K562 (cell line): ENCODE results near the gene MCL1. TPM values are rescaled to one million over a fixed set of nuclear protein-coding genes. Genes with fewer than 3 reads are reported as not detected.

ENCODE experiments used
- ATAC-seq: fragments of 200-7000 bp; cut with Tn5 transposase; 3 replicates; pipeline ENCODE4 v1.9.1; 2020; ENCODE audit warnings: moderate library complexity
- BruUV-seq: library from RNA; stranded (reverse); fragments of 400-500 nt; replicated peaks from 2 replicates; lab custom pipeline; 2021; lab: Mats Ljungman, UMichigan
- CTCF ChIA-PET: fragments of 300-600 bp; formaldehyde crosslinking; extraction: SDS; loops from one replicate; lab custom pipeline; 2021; ENCODE audit warnings: low intra/inter-chr PET ratio; lab: Yijun Ruan, JAX
- POLR2A ChIA-PET: fragments of 300-600, 350-650 bp; sonication (Branson Sonifier 250); formaldehyde crosslinking; extraction: SDS; loops from one replicate; lab custom pipeline; 2021; ENCODE audit warnings: antibody characterized with exemption, inconsistent platforms; lab: Yijun Ruan, JAX
- DNase-seq, 4 experiments: peaks; one replicate each; pipeline versions ENCODE4 v3.0.0 to v3.0.0-alpha.2; 2011 to 2018; ENCODE audit warnings: low spot score in 3 of 4, mixed read lengths in 3 of 4; ENCODE audit errors: extremely low read depth in 1 of 4
- FAIRE-seq: peaks from 2 replicates; lab custom pipeline; 2011; peaks lifted over from hg19 to GRCh38; lab: Jason Lieb, UNC
- H2AFZ ChIP-seq: 2 replicates; pipeline ENCODE4 v1.6.0; 2011; ENCODE audit warnings: low read depth, low read length, control low read depth, inconsistent platforms
- H3K27ac ChIP-seq: fragments of 200-600 bp; 3 replicates; pipeline ENCODE4 v1.8.0; 2011; ENCODE audit warnings: low read depth, mild to moderate bottlenecking, control low read depth, inconsistent platforms, low read length, moderate library complexity, mixed read lengths; ENCODE audit errors: extremely low read depth
- H3K27me3 ChIP-seq, 2 experiments: fragments of 300-600 bp in 1 of 2; 2 replicates in 1 of 2; 3 replicates in 1 of 2; pipeline versions ENCODE4 v1.6.0 to v1.8.0; 2011; ENCODE audit warnings: inconsistent platforms in 2 of 2, low read length in 2 of 2, mild to moderate bottlenecking in 1 of 2, mixed read lengths in 1 of 2, moderate library complexity in 1 of 2; ENCODE audit not compliant: control insufficient read depth in 2 of 2, insufficient read depth in 2 of 2
- H3K36me3 ChIP-seq: fragments of 300-600 bp; 3 replicates; pipeline ENCODE4 v1.8.0; 2011; ENCODE audit warnings: mild to moderate bottlenecking, low read length, inconsistent platforms; ENCODE audit not compliant: control insufficient read depth, insufficient read depth
- H3K4me1 ChIP-seq, 2 experiments: fragments of 200-600 bp in 1 of 2; replicated peaks in 1 of 2; 2 replicates in 1 of 2; 3 replicates in 1 of 2; pipeline versions ENCODE4 v1.5.1 to v1.8.0; 2011; ENCODE audit warnings: inconsistent platforms in 2 of 2, low read length in 2 of 2, mild to moderate bottlenecking in 1 of 2, mixed read lengths in 1 of 2, moderate library complexity in 1 of 2; ENCODE audit not compliant: control insufficient read depth in 2 of 2, insufficient read depth in 2 of 2
- H3K4me2 ChIP-seq: 2 replicates; pipeline ENCODE4 v1.6.1; 2011; ENCODE audit warnings: low read length, control low read depth, inconsistent platforms, mixed read lengths; ENCODE audit not compliant: insufficient read depth
- H3K4me3 ChIP-seq: fragments of 200-600 bp; sonication (generic), shearing (Covaris generic); 2 replicates; pipeline ENCODE4 v1.5.1; 2016; ENCODE audit warnings: control low read depth, inconsistent platforms
- H3K79me2 ChIP-seq: fragments of 200-600 bp; 3 replicates; pipeline ENCODE4 v1.8.0; 2011; ENCODE audit warnings: low read length, inconsistent platforms; ENCODE audit not compliant: control insufficient read depth, insufficient read depth
- H3K9ac ChIP-seq, 2 experiments: 2 replicates each; pipeline versions ENCODE4 v1.6.0 to v1.6.1; 2011; ENCODE audit warnings: low read depth in 2 of 2, low read length in 2 of 2, control low read depth in 1 of 2, inconsistent platforms in 1 of 2, mild to moderate bottlenecking in 1 of 2, mixed read lengths in 1 of 2; ENCODE audit not compliant: insufficient read depth in 1 of 2
- H3K9me1 ChIP-seq: one replicate; pipeline ENCODE4 v1.6.0; 2011; ENCODE audit warnings: inconsistent platforms, mild to moderate bottlenecking, low read length, moderate library complexity; ENCODE audit not compliant: control insufficient read depth, insufficient read depth
- H3K9me3 ChIP-seq: replicated peaks from 2 replicates; pipeline ENCODE4 v1.5.1; 2011; ENCODE audit warnings: low read depth, low read length, inconsistent platforms; ENCODE audit not compliant: control insufficient read depth, insufficient read depth
- H4K20me1 ChIP-seq: replicated peaks from 2 replicates; pipeline ENCODE4 v1.6.1; 2011; ENCODE audit warnings: low read length, inconsistent platforms, mixed read lengths; ENCODE audit not compliant: control insufficient read depth, insufficient read depth
- POLR2AphosphoS5 ChIP-seq: IDR thresholded peaks from 2 replicates; pipeline ENCODE4 v1.6.1; 2011; ENCODE audit warnings: mild to moderate bottlenecking, low read depth, low read length, moderate library complexity; ENCODE audit not compliant: control insufficient read depth, insufficient read depth
- SMAD4 ChIP-seq: fragments of 250-450 bp; sonication (Bioruptor Pico); conservative IDR thresholded peaks from 2 replicates; pipeline ENCODE4 v1.8.0; 2021; ENCODE audit warnings: inconsistent platforms, mild to moderate bottlenecking, moderate library complexity
- SP1 ChIP-seq: sonication (generic); formaldehyde crosslinking; IDR thresholded peaks from 2 replicates; pipeline ENCODE4 v1.8.1; 2022; ENCODE audit warnings: mild to moderate bottlenecking, missing genetic modification reagents
- TCF3 ChIP-seq: sonication (generic); formaldehyde crosslinking; IDR thresholded peaks from 2 replicates; pipeline ENCODE4 v1.4.0; 2020; ENCODE audit warnings: mild to moderate bottlenecking, missing genetic modification reagents
- TEAD1 ChIP-seq, 2 experiments: fragments of 450-650 bp in 1 of 2; sonication (generic) in 1 of 2; formaldehyde crosslinking; IDR thresholded peaks; 2 replicates each; pipeline versions ENCODE4 v1.4.0 to v1.8.0; 2020 to 2022; ENCODE audit warnings: mild to moderate bottlenecking in 2 of 2, missing genetic modification reagents in 1 of 2
- ZBTB7A ChIP-seq: IDR thresholded peaks from 2 replicates; pipeline ENCODE4 v1.6.1; 2011; ENCODE audit warnings: low read depth, mild to moderate bottlenecking, low read length, moderate library complexity, borderline replicate concordance; ENCODE audit not compliant: control insufficient read depth
- ZNF431 ChIP-seq: sonication (generic); formaldehyde crosslinking; IDR thresholded peaks from 2 replicates; pipeline ENCODE4 v1.8.0; 2022; ENCODE audit warnings: mild to moderate bottlenecking, missing genetic modification reagents
- WGBS: fragments of 100-300 bp; shearing (Covaris generic); methylation state at CpG from one replicate; pipeline ENCODE4 v1.1.6; 2016; ENCODE audit warnings: low coverage, mixed read lengths; ENCODE audit not compliant: insufficient coverage; ENCODE audit errors: missing lambda C conversion rate; 5-methylcytosine and 5-hydroxymethylcytosine counted together
- in situ Hi-C: fragments of 300-500 bp; cut with MboI; formaldehyde crosslinking; loops from 4 replicates; pipeline ENCODE4 v1.15.0; 2018; ENCODE audit warnings: inconsistent platforms, mixed read lengths
- intact Hi-C: fragments of 100-400 bp; cut with micrococcal nuclease; formaldehyde crosslinking; loops from 2 replicates; pipeline ENCODE4 v1.14.2; 2022
- polyA plus RNA-seq, 8 experiments: library from polyadenylated mRNA; depleted of rRNA in 4 of 8; stranded (reverse) in 5 of 8; unstranded in 3 of 8; fragments of >200 nt; fragmentation: Nextera tagmentation in 2 of 8; fragmentation: Illumina TruSeq in 1 of 8; extraction: Ambion mirVana in 2 of 8; extraction: Trizol in 1 of 8; gene quantifications; 2 replicates each; pipeline versions ENCODE4 v1.2.1 to v1.2.3, GENCODE V29; 2011 to 2014; ENCODE audit warnings: inconsistent platforms in 1 of 8, missing spikeins in 1 of 8
- total RNA-seq, 7 experiments: library from RNA; depleted of rRNA in 6 of 7; stranded (reverse); fragments of >200 nt in 6 of 7; fragmentation: Illumina TruSeq in 2 of 7; extraction: Trizol in 2 of 7; gene quantifications; 2 replicates each; pipeline versions ENCODE4 v1.2.1 to v1.2.3, GENCODE V29; 2011 to 2021; ENCODE audit warnings: low replicate concordance in 1 of 7
- TF ChIP-seq, protein P1 (sequence below): sonication (generic); formaldehyde crosslinking; IDR thresholded peaks from 2 replicates; pipeline ENCODE4 v1.8.0; 2023; ENCODE audit warnings: mild to moderate bottlenecking, missing genetic modification reagents
- TF ChIP-seq, protein P2 (sequence below): sonication (generic); formaldehyde crosslinking; IDR thresholded peaks from 2 replicates; pipeline ENCODE4 v1.9.0; 2022; ENCODE audit warnings: mild to moderate bottlenecking, missing genetic modification reagents
- TF ChIP-seq, protein P3 (sequence below), 2 experiments: IDR thresholded peaks; 2 replicates each; pipeline ENCODE4 v1.6.1; 2011; ENCODE audit warnings: borderline replicate concordance in 1 of 2, control low read depth in 1 of 2, low read depth in 1 of 2, low read length in 1 of 2, mild to moderate bottlenecking in 1 of 2, mixed read lengths in 1 of 2, moderate library complexity in 1 of 2; ENCODE audit not compliant: insufficient read depth in 1 of 2, insufficient read length in 1 of 2, poor library complexity in 1 of 2, severe bottlenecking in 1 of 2; ENCODE audit errors: extremely low read depth in 1 of 2

MCL1 gene
- total and polyA plus RNA-seq, 9 of the 15 experiments (the other 6 are each of a cell fraction or from before 2014, with no cell fraction given) = 27.1 to 224 (median 138) TPM

DNA sequence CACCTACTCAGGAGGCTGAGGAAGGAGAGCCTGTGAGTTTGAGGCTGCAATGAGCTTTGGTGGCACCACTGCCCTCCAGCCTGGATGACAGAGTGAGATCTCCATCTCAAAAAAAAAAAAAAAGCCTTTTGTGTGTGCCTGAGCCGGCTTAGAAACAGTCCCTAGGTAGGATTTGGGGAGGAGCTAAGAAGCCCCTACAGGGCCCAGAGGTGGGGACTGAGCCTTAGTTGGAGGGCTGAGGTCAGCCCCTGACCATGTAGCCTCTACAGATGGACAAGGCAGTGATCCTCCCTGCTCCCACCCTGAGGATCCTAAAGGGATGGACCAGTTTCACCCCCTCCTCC is 27.7 kb downstream of the MCL1 start (continued):
- TF ChIP-seq, protein P1, sequence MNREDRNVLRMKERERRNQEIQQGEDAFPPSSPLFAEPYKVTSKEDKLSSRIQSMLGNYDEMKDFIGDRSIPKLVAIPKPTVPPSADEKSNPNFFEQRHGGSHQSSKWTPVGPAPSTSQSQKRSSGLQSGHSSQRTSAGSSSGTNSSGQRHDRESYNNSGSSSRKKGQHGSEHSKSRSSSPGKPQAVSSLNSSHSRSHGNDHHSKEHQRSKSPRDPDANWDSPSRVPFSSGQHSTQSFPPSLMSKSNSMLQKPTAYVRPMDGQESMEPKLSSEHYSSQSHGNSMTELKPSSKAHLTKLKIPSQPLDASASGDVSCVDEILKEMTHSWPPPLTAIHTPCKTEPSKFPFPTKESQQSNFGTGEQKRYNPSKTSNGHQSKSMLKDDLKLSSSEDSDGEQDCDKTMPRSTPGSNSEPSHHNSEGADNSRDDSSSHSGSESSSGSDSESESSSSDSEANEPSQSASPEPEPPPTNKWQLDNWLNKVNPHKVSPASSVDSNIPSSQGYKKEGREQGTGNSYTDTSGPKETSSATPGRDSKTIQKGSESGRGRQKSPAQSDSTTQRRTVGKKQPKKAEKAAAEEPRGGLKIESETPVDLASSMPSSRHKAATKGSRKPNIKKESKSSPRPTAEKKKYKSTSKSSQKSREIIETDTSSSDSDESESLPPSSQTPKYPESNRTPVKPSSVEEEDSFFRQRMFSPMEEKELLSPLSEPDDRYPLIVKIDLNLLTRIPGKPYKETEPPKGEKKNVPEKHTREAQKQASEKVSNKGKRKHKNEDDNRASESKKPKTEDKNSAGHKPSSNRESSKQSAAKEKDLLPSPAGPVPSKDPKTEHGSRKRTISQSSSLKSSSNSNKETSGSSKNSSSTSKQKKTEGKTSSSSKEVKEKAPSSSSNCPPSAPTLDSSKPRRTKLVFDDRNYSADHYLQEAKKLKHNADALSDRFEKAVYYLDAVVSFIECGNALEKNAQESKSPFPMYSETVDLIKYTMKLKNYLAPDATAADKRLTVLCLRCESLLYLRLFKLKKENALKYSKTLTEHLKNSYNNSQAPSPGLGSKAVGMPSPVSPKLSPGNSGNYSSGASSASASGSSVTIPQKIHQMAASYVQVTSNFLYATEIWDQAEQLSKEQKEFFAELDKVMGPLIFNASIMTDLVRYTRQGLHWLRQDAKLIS (CRISPR knock-in tag) = 0 out of 2 replicates have a peak, but pooled peaks have one; percentile 41
- 0 out of 2 replicates have a peak, but pooled peaks have one; percentile 24 for TF ChIP-seq SP1 (CRISPR knock-in tag)

DNA sequence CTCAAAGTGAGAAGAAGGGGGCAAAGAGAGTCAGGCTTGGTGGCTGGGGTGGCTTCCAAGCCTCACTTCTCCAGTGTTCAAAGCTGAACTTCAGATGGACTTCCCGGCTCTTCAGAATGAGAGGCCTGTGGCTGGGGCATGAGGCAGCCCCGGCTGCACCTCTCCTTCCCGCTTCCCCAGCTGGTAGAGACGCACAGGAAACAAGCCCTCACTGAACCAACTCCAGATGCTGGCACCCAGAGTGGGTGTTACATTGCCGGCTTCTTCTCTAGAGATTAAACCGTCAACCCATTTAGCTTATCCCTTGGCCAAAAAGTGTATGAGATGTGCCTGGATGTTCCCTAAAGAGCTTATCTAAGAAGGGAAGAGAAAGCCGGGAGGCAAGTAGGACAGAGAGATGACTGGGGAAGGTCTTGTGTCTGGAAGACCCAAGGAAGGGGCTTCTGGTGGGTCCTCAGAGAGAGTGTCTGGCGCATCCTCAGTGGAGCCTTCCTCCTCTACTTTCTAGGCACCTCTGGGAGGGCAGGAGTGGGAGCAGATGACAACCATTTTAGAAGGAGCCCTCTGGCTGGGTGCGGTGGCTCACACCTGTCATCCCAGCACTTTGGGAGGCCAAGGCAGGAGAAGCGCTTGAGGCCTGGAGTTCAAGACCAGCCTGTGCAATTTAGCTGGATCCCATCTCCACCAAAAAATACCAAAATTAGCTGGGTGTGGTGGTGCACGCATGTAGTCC is 28.2 kb downstream of the MCL1 start:
- Histone ChIP-seq H3K9ac (peak overlapping the region; percentile 95 to 99), H3K27ac (peak overlapping the region; percentile 87), H3K4me2 (peak overlapping the region; percentile 95), H3K9me3 (no peaks in the 10 kb centered on the region), H3K79me2 (peaks cover 91% of the 10 kb centered on the region), H3K36me3 (peaks cover 44% of the 10 kb centered on the region), H3K4me3 (peak overlapping the region; percentile 75), H2AFZ (no peak overlapping the region), H3K4me1 (peaks cover 35 to 84% of the 10 kb centered on the region in 2 experiments), H4K20me1 (peaks cover 7% of the 10 kb centered on the region), H3K27me3 (no peaks in the 10 kb centered on the region), H3K9me1 (no peaks in the 10 kb centered on the region)
- in situ Hi-C loops (no loop called here), intact Hi-C loops (no loop called here)
- WGBS = 47% methylated on average over 11 of the region's 11 CpGs
- ATAC-seq (no peak), DNase-seq (no peak), FAIRE-seq (no peak)
- ChIA-PET CTCF (interaction anchor here (0.6 kb wide), 1 partner anchor 10 kb away, joined by 3 read pairs; no protein-coding TSS in a partner anchor), POLR2A (interaction anchor here (0.6 to 8.9 kb wide), 12 partner anchors 9 to 663 kb away, joined by 3 to 53 read pairs (median 4); partner anchors contain the start of genes ENSA and MCL1)
- TF ChIP-seq ZNF431 (CRISPR knock-in tag) (no peak), TCF3 (CRISPR knock-in tag) (0 out of 2 replicates have a peak, but pooled peaks have one; percentile 5), SMAD4 (CRISPR knock-in tag) (no peak), TEAD1 (CRISPR knock-in tag; IDR thresholded peaks at IDR 0.05) (no peak), POLR2AphosphoS5 (peak; percentile 26; the same call in 1 of the 2 replicates), ZBTB7A (0 out of 2 replicates have a peak, but pooled peaks have one; percentile 2)
- TF ChIP-seq, protein P2, sequence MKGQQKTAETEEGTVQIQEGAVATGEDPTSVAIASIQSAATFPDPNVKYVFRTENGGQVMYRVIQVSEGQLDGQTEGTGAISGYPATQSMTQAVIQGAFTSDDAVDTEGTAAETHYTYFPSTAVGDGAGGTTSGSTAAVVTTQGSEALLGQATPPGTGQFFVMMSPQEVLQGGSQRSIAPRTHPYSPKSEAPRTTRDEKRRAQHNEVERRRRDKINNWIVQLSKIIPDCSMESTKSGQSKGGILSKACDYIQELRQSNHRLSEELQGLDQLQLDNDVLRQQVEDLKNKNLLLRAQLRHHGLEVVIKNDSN (CRISPR knock-in tag) = 0 out of 2 replicates have a peak, but pooled peaks have one; percentile 7
- TF ChIP-seq, protein P3, sequence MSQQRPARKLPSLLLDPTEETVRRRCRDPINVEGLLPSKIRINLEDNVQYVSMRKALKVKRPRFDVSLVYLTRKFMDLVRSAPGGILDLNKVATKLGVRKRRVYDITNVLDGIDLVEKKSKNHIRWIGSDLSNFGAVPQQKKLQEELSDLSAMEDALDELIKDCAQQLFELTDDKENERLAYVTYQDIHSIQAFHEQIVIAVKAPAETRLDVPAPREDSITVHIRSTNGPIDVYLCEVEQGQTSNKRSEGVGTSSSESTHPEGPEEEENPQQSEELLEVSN (IDR thresholded peaks at IDR 0.05; ENCODE audit: borderline replicate concordance in 1 of 2, extremely low read depth in 1 of 2, insufficient read depth in 1 of 2, insufficient read length in 1 of 2, low read depth in 1 of 2, low read length in 1 of 2, poor library complexity in 1 of 2, severe bottlenecking in 1 of 2) = peak in 1 of 2 experiments; percentile 64
- BruUV-seq = no TSS peak
